K562 (cell line): ENCODE data around the gene SPATA24. TPM values are rescaled to one million over a fixed set of nuclear protein-coding genes. Genes with fewer than 3 reads are reported as not detected.
"Not testable (repeated sequence)": the region's sequence is repeated elsewhere in the genome, so short reads cannot be mapped to it uniquely, and the experiment has no call there.

Source experiments
- ATAC-seq: fragments of 200-7000 bp; cut with Tn5 transposase; 3 replicates; pipeline ENCODE4 v1.9.1; 2020; ENCODE audit warnings: moderate library complexity
- BruUV-seq: library from RNA; stranded (reverse); fragments of 400-500 nt; replicated peaks from 2 replicates; lab custom pipeline; 2021; lab: Mats Ljungman, UMichigan
- CTCF ChIA-PET: fragments of 300-600 bp; formaldehyde crosslinking; extraction: SDS; loops from one replicate; lab custom pipeline; 2021; ENCODE audit warnings: low intra/inter-chr PET ratio; lab: Yijun Ruan, JAX
- POLR2A ChIA-PET: fragments of 300-600, 350-650 bp; sonication (Branson Sonifier 250); formaldehyde crosslinking; extraction: SDS; loops from one replicate; lab custom pipeline; 2021; ENCODE audit warnings: antibody characterized with exemption, inconsistent platforms; lab: Yijun Ruan, JAX
- DNase-seq, 4 experiments: peaks; one replicate each; pipeline versions ENCODE4 v3.0.0 to v3.0.0-alpha.2; 2011 to 2018; ENCODE audit warnings: low spot score in 3 of 4, mixed read lengths in 3 of 4; ENCODE audit errors: extremely low read depth in 1 of 4
- FAIRE-seq: peaks from 2 replicates; lab custom pipeline; 2011; peaks lifted over from hg19 to GRCh38; lab: Jason Lieb, UNC
- H2AFZ ChIP-seq: 2 replicates; pipeline ENCODE4 v1.6.0; 2011; ENCODE audit warnings: low read depth, low read length, control low read depth, inconsistent platforms
- H3K27ac ChIP-seq: fragments of 200-600 bp; 3 replicates; pipeline ENCODE4 v1.8.0; 2011; ENCODE audit warnings: low read depth, mild to moderate bottlenecking, control low read depth, inconsistent platforms, low read length, moderate library complexity, mixed read lengths; ENCODE audit errors: extremely low read depth
- H3K27me3 ChIP-seq, 2 experiments: fragments of 300-600 bp in 1 of 2; 2 replicates in 1 of 2; 3 replicates in 1 of 2; pipeline versions ENCODE4 v1.6.0 to v1.8.0; 2011; ENCODE audit warnings: inconsistent platforms in 2 of 2, low read length in 2 of 2, mild to moderate bottlenecking in 1 of 2, mixed read lengths in 1 of 2, moderate library complexity in 1 of 2; ENCODE audit not compliant: control insufficient read depth in 2 of 2, insufficient read depth in 2 of 2
- H3K36me3 ChIP-seq: fragments of 300-600 bp; 3 replicates; pipeline ENCODE4 v1.8.0; 2011; ENCODE audit warnings: mild to moderate bottlenecking, low read length, inconsistent platforms; ENCODE audit not compliant: control insufficient read depth, insufficient read depth
- H3K4me1 ChIP-seq, 2 experiments: fragments of 200-600 bp in 1 of 2; replicated peaks in 1 of 2; 2 replicates in 1 of 2; 3 replicates in 1 of 2; pipeline versions ENCODE4 v1.5.1 to v1.8.0; 2011; ENCODE audit warnings: inconsistent platforms in 2 of 2, low read length in 2 of 2, mild to moderate bottlenecking in 1 of 2, mixed read lengths in 1 of 2, moderate library complexity in 1 of 2; ENCODE audit not compliant: control insufficient read depth in 2 of 2, insufficient read depth in 2 of 2
- H3K4me2 ChIP-seq: 2 replicates; pipeline ENCODE4 v1.6.1; 2011; ENCODE audit warnings: low read length, control low read depth, inconsistent platforms, mixed read lengths; ENCODE audit not compliant: insufficient read depth
- H3K4me3 ChIP-seq: fragments of 200-600 bp; sonication (generic), shearing (Covaris generic); 2 replicates; pipeline ENCODE4 v1.5.1; 2016; ENCODE audit warnings: control low read depth, inconsistent platforms
- H3K79me2 ChIP-seq: fragments of 200-600 bp; 3 replicates; pipeline ENCODE4 v1.8.0; 2011; ENCODE audit warnings: low read length, inconsistent platforms; ENCODE audit not compliant: control insufficient read depth, insufficient read depth
- H3K9ac ChIP-seq, 2 experiments: 2 replicates each; pipeline versions ENCODE4 v1.6.0 to v1.6.1; 2011; ENCODE audit warnings: low read depth in 2 of 2, low read length in 2 of 2, control low read depth in 1 of 2, inconsistent platforms in 1 of 2, mild to moderate bottlenecking in 1 of 2, mixed read lengths in 1 of 2; ENCODE audit not compliant: insufficient read depth in 1 of 2
- H3K9me1 ChIP-seq: one replicate; pipeline ENCODE4 v1.6.0; 2011; ENCODE audit warnings: inconsistent platforms, mild to moderate bottlenecking, low read length, moderate library complexity; ENCODE audit not compliant: control insufficient read depth, insufficient read depth
- H3K9me3 ChIP-seq: replicated peaks from 2 replicates; pipeline ENCODE4 v1.5.1; 2011; ENCODE audit warnings: low read depth, low read length, inconsistent platforms; ENCODE audit not compliant: control insufficient read depth, insufficient read depth
- H4K20me1 ChIP-seq: replicated peaks from 2 replicates; pipeline ENCODE4 v1.6.1; 2011; ENCODE audit warnings: low read length, inconsistent platforms, mixed read lengths; ENCODE audit not compliant: control insufficient read depth, insufficient read depth
- HMG20A ChIP-seq: fragments of 450-650 bp; formaldehyde crosslinking; conservative IDR thresholded peaks from 2 replicates; pipeline ENCODE4 v1.4.0; 2020; ENCODE audit warnings: mild to moderate bottlenecking, mixed read lengths
- PCBP1 ChIP-seq: fragments of 200-400 bp; formaldehyde crosslinking; IDR thresholded peaks from 2 replicates; pipeline ENCODE4 v1.6.1; 2018; ENCODE audit warnings: mild to moderate bottlenecking, low read depth, low read length; ENCODE audit not compliant: poor library complexity, severe bottlenecking
- PYGO2 ChIP-seq: fragments of 450-650 bp; IDR thresholded peaks from 2 replicates; pipeline ENCODE4 v1.6.1; 2016; ENCODE audit warnings: mild to moderate bottlenecking, missing genetic modification characterization, moderate library complexity, missing compliant biosample characterization
- SAFB2 ChIP-seq: fragments of 200-400 bp; formaldehyde crosslinking; IDR thresholded peaks from 2 replicates; pipeline ENCODE4 v1.6.1; 2018; ENCODE audit warnings: borderline replicate concordance, low read length, low read depth, moderate library complexity; ENCODE audit not compliant: severe bottlenecking
- SLC30A9 ChIP-seq: fragments of 250-450 bp; sonication (Bioruptor Pico); IDR thresholded peaks from 2 replicates; pipeline ENCODE4 v1.8.0; 2022; ENCODE audit warnings: mild to moderate bottlenecking, moderate library complexity
- ZNF780A ChIP-seq: fragments of 250-450 bp; sonication (Bioruptor Pico); IDR thresholded peaks from 2 replicates; pipeline ENCODE4 v1.5.0; 2021; ENCODE audit warnings: mild to moderate bottlenecking
- WGBS: fragments of 100-300 bp; shearing (Covaris generic); methylation state at CpG from one replicate; pipeline ENCODE4 v1.1.6; 2016; ENCODE audit warnings: low coverage, mixed read lengths; ENCODE audit not compliant: insufficient coverage; ENCODE audit errors: missing lambda C conversion rate; 5-methylcytosine and 5-hydroxymethylcytosine counted together
- in situ Hi-C: fragments of 300-500 bp; cut with MboI; formaldehyde crosslinking; loops from 4 replicates; pipeline ENCODE4 v1.15.0; 2018; ENCODE audit warnings: inconsistent platforms, mixed read lengths
- intact Hi-C: fragments of 100-400 bp; cut with micrococcal nuclease; formaldehyde crosslinking; loops from 2 replicates; pipeline ENCODE4 v1.14.2; 2022
- polyA plus RNA-seq, 8 experiments: library from polyadenylated mRNA; depleted of rRNA in 4 of 8; stranded (reverse) in 5 of 8; unstranded in 3 of 8; fragments of >200 nt; fragmentation: Nextera tagmentation in 2 of 8; fragmentation: Illumina TruSeq in 1 of 8; extraction: Ambion mirVana in 2 of 8; extraction: Trizol in 1 of 8; gene quantifications; 2 replicates each; pipeline versions ENCODE4 v1.2.1 to v1.2.3, GENCODE V29; 2011 to 2014; ENCODE audit warnings: inconsistent platforms in 1 of 8, missing spikeins in 1 of 8
- total RNA-seq, 7 experiments: library from RNA; depleted of rRNA in 6 of 7; stranded (reverse); fragments of >200 nt in 6 of 7; fragmentation: Illumina TruSeq in 2 of 7; extraction: Trizol in 2 of 7; gene quantifications; 2 replicates each; pipeline versions ENCODE4 v1.2.1 to v1.2.3, GENCODE V29; 2011 to 2021; ENCODE audit warnings: low replicate concordance in 1 of 7
- TF ChIP-seq, protein P1 (sequence below): sonication (generic); formaldehyde crosslinking; IDR thresholded peaks from 2 replicates; pipeline ENCODE4 v1.8.0; 2023; ENCODE audit warnings: missing genetic modification reagents, mild to moderate bottlenecking, borderline replicate concordance

SPATA24 gene
- total and polyA plus RNA-seq, 9 of the 15 experiments (the other 6 are each of a cell fraction or from before 2014, with no cell fraction given): 4.1 to 12.6 (median 8.0) TPM

- TF ChIP-seq SLC30A9 (CRISPR knock-in tag) (no peak), SAFB2 (no peak), ZNF780A (CRISPR knock-in tag) (no peak), HMG20A (CRISPR knock-in tag) (no peak), PCBP1 (no peak), PYGO2 (tag) (no peak)
- TF ChIP-seq, protein P1, sequence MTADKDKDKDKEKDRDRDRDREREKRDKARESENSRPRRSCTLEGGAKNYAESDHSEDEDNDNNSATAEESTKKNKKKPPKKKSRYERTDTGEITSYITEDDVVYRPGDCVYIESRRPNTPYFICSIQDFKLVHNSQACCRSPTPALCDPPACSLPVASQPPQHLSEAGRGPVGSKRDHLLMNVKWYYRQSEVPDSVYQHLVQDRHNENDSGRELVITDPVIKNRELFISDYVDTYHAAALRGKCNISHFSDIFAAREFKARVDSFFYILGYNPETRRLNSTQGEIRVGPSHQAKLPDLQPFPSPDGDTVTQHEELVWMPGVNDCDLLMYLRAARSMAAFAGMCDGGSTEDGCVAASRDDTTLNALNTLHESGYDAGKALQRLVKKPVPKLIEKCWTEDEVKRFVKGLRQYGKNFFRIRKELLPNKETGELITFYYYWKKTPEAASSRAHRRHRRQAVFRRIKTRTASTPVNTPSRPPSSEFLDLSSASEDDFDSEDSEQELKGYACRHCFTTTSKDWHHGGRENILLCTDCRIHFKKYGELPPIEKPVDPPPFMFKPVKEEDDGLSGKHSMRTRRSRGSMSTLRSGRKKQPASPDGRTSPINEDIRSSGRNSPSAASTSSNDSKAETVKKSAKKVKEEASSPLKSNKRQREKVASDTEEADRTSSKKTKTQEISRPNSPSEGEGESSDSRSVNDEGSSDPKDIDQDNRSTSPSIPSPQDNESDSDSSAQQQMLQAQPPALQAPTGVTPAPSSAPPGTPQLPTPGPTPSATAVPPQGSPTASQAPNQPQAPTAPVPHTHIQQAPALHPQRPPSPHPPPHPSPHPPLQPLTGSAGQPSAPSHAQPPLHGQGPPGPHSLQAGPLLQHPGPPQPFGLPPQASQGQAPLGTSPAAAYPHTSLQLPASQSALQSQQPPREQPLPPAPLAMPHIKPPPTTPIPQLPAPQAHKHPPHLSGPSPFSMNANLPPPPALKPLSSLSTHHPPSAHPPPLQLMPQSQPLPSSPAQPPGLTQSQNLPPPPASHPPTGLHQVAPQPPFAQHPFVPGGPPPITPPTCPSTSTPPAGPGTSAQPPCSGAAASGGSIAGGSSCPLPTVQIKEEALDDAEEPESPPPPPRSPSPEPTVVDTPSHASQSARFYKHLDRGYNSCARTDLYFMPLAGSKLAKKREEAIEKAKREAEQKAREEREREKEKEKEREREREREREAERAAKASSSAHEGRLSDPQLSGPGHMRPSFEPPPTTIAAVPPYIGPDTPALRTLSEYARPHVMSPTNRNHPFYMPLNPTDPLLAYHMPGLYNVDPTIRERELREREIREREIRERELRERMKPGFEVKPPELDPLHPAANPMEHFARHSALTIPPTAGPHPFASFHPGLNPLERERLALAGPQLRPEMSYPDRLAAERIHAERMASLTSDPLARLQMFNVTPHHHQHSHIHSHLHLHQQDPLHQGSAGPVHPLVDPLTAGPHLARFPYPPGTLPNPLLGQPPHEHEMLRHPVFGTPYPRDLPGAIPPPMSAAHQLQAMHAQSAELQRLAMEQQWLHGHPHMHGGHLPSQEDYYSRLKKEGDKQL (CRISPR knock-in tag): no peak
- TF ChIP-seq, all 486 proteins: peak for 0
Measured at GRCh38 chr5:139358064-139358463, 45.8 kb downstream of the SPATA24 start (continued).

DNA sequence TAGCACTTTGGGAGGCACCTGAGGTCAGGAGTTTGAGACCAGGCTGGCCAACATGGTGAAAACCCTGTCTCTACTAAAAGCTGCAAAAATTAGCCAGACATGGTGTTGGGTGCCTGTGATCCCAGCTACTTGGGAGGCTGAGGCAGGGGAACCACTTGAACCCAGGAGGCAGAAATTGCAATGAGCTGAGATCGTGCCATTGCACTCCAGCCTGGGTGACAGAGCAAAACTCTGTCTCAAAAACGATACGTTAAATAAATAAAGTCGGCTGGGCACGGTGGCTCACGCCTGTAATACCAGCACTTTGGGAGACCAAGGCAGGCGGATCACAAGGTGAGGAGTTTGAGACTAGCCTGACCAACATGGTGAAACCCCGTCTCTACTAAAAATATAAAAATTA lies 48.0 kb downstream of the SPATA24 start:
- H3K4me3 ChIP-seq, H3K27ac ChIP-seq, BruUV-seq, ATAC-seq, H3K27me3 ChIP-seq, FAIRE-seq, H3K4me2 ChIP-seq, H2AFZ ChIP-seq, H3K9me1 ChIP-seq, H3K4me1 ChIP-seq, CTCF ChIA-PET, intact Hi-C loops, H3K9ac ChIP-seq, DNase-seq, H4K20me1 ChIP-seq, in situ Hi-C loops, H3K9me3 ChIP-seq: not testable (repeated sequence)
- POLR2A ChIA-PET: interaction anchor here (0.6 to 2.5 kb wide), 4 partner anchors 9 to 32 kb away, joined by 3 to 11 read pairs (median 3); no protein-coding TSS in a partner anchor
- peaks cover 95% of the 10 kb centered on the region for H3K79me2 ChIP-seq
- WGBS: 92% methylated on average over 8 of the region's 8 CpGs
- H3K36me3 ChIP-seq: peaks cover 48% of the 10 kb centered on the region
